Skeletal muscle cell (primary cell): ENCODE results near the gene DGCR6.
"Not testable (repeated sequence)": the region's sequence is repeated elsewhere in the genome, so short reads cannot be mapped to it uniquely, and the experiment has no call there.

Experiments
- DNase-seq: peaks from one replicate; pipeline ENCODE4 v3.0.0-alpha.2; 2010; ENCODE audit warnings: low read depth
- H3K4me3 ChIP-seq: 2 replicates; pipeline ENCODE4 v1.5.1; 2011; ENCODE audit warnings: low read depth, mild to moderate bottlenecking, control low read depth, low read length, moderate library complexity

DGCR6 gene

GRCh38 chr22:18927573-18927972, 21.5 kb downstream of the DGCR6 start:
- DNase-seq, result no peak
- no peak overlapping the region for H3K4me3 ChIP-seq

GRCh38 chr22:18929459-18929858, 23.3 kb downstream of the DGCR6 start:
- H3K4me3 ChIP-seq, result no peak overlapping the region
- DNase-seq, result no peak

- no peak for DNase-seq
These were observed 26.0 kb downstream of the DGCR6 start for GRCh38 chr22:18931905-18932652.

GRCh38 chr22:18933914-18934313, 27.8 kb downstream of the DGCR6 start:
- no peak for DNase-seq
- no peak overlapping the region for H3K4me3 ChIP-seq

More at GRCh38 chr22:18931905-18932652, 26.0 kb downstream of the DGCR6 start:
- H3K4me3 ChIP-seq, result no peak overlapping the region

DNA sequence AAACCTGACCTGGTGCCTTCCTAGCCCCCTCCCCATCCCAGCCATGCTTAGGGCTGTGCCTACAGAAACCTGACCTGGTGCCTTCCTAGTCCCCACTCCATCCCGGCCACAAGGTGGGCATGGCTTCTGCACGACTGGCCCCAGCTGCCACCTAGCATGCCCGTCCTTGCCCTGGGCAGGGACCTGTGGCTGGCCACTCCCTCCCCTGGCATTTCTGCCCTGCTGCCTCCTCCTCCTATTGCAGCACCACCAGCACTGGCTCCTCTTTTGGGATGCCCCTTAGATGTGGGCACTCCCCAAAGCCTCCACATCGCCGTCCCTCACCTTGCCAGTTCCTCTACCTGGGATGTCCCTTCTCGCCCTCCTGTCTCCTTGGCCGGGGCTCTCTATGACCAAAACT, 28.6 kb downstream of the DGCR6 start:
- H3K4me3 ChIP-seq, DNase-seq: not testable (repeated sequence)

GRCh38 chr22:18935889-18936529, 29.9 kb downstream of the DGCR6 start, which contains the start of gene PRODH:
Gene PRODH, minus strand, starts transcription at chr22:18936293. Its CDS starts 6 bp downstream, at chr22:18936287.
- H3K4me3 ChIP-seq, result no peak within 1 kb of the TSS
- DNase-seq, result no peak

DNA sequence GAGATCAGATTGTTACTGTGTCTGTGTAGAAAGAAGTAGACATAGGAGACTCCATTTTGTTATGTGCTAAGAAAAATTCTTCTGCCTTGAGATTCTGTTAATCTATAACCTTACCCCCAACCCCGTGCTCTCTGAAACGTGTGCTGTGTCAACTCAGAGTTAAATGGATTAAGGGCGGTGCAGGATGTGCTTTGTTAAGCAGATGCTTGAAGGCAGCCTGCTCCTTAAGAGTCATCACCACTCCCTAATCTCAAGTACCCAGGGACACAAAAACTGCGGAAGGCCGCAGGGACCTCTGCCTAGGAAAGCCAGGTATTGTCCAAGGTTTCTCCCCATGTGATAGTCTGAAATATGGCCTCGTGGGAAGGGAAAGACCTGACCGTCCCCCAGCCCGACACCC, 32.6 kb downstream of the DGCR6 start:
- H3K4me3 ChIP-seq, DNase-seq: not testable (repeated sequence)

GRCh38 chr22:18947105-18947504, 41.0 kb downstream of the DGCR6 start:
- not testable (repeated sequence) for H3K4me3 ChIP-seq, DNase-seq

- H3K4me3 ChIP-seq, result no peak overlapping the region
- DNase-seq, result no peak
These were observed 41.8 kb downstream of the DGCR6 start for GRCh38 chr22:18947905-18948304.

DNA sequence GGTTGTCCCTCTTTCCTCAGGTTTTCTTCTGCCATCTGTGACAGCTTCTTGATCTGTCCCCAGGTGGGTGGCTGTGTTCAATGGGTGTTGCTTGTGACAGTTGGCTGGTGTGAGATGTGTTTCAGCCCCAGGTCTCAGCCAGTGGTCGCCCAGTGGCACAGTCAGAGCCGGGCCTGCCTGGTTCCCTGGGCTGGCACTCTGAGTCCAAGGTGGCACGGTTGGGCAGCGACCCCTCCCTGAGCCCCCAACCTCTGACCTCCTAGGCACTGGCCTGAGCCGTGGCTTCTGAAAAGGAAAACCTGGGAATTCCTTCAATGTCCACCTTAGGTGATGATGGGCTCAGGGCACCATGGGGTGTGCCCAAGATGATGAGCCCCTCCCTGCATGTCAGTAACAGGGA, 44.0 kb downstream of the DGCR6 start:
- H3K4me3 ChIP-seq, result no peak overlapping the region
- DNase-seq, result no peak

DNA sequence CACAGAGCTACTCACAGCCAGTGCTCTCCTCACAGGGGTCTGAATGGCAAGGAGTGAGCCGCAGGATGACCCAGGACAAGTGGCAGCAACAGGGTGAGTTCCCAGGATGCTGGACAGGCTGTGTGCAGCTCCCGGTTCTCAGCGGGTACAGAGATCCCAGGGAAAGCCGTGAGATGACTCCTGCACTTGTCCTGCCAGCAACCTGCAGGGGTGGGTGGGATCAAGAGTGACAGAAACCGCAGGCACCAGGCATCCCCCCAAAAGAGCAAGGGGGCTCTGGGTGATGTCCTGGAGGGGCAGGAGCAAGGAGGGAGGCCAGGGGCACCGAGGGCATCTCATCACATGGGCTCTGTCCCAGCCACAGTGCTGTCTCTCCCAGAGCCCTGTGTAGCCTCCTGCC, 45.9 kb downstream of the DGCR6 start:
- DNase-seq, result no peak

GRCh38 chr22:18953128-18953527, 47.0 kb downstream of the DGCR6 start:
- H3K4me3 ChIP-seq, DNase-seq: not testable (repeated sequence)

More for the DNA sequence above, 45.9 kb downstream of the DGCR6 start:
- H3K4me3 ChIP-seq, result no peak overlapping the region

- DNase-seq, result peak; percentile 6
- H3K4me3 ChIP-seq, result not testable (repeated sequence)
These were observed 48.3 kb downstream of the DGCR6 start for GRCh38 chr22:18954303-18954989.

GRCh38 chr22:18954990-18955571, 49.0 kb downstream of the DGCR6 start:
- H3K4me3 ChIP-seq, result no peak overlapping the region
- DNase-seq, result no peak

DNA sequence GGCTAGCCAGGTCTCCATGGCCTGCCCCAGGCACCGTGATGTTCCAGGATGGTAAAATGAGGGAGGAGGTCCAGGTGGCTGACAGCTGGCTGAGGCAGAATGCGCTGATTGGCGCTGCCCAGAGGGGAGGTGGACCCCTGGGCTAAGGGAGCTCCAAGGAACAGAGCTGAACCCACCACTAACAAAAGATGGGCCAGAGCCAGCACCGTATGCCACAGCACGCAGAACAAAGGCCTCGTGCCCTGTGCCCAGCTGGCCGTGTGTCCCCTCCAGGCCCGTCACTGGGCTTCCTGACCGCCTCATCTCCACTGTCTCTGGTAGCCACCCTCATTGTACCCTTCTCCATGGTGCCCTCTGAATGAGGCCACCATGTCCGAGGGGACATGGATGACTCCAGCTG, 49.6 kb downstream of the DGCR6 start:
- no peak overlapping the region for H3K4me3 ChIP-seq
- no peak for DNase-seq

DNA sequence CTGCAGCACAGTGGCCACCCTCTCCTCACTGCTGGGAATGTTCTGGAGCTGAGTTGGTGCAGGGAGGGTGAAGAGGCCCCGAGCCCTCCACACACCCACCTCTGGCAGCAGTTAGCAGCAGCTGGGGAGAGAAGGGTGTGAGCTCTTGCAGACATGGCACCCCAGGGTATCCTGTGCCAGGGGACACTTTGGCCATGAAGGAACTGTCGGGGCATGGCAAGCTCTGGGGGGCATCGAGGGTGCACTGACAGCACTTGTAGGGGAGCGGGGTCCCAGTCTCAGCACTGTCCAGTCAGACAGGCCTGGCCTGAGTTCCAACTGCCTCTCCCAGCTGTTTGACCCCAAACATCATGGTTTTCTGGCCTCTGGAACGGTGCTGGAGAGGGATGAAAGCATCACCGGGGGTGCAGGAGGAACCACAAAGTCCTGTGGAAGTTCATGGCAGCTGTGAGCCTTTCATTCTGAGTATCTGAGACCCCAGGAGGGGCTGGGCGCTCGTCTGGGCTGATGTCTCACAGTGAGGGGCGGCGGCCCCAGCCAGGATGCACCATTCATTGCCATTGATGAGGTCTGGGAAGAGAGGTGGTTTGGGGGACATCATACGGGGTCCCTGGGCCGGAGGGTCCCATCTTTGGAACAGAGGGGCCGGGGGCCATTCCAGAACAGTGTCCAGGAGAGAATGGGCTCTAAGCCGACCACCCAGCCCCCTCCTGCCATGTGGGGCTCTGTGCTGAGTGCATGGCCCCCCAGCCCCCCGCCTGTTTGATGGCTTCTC, 50.2 kb downstream of the DGCR6 start:
- DNase-seq, H3K4me3 ChIP-seq: not testable (repeated sequence)

DNA sequence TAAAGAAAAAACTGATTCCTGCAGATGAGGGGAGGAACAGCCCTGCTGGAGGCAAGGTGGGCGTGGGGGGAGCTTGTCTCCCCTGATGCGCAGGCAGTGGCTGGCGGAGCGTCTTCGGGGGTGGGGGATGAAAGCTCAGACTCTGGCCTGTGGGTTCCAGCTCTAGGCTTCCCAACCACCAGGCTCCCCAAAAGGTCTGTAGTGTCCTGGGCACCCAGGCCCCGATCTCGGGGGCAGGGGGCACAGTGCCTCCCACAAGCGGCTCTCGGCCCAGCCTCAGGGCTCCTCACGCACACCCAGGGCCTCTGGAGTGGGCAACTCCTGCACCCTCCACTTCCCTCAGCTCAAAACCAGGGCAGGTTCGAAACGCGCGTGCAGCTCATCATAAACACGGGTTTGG, 50.8 kb downstream of the DGCR6 start:
- not testable (repeated sequence) for DNase-seq, H3K4me3 ChIP-seq

- H3K4me3 ChIP-seq, DNase-seq: not testable (repeated sequence)
These were observed 51.7 kb downstream of the DGCR6 start for GRCh38 chr22:18957621-18958320.

- not testable (repeated sequence) for H3K4me3 ChIP-seq, DNase-seq
These were observed 52.2 kb downstream of the DGCR6 start for GRCh38 chr22:18958321-18958705.
